D721Med (cell line): ENCODE data around the gene KLHL17.

Experiments
- DNase-seq: peaks from one replicate; pipeline ENCODE4 v3.0.0; 2011; ENCODE audit warnings: low spot score; ENCODE audit not compliant: insufficient read length
- FAIRE-seq: peaks from 2 replicates; lab custom pipeline; 2011; peaks lifted over from hg19 to GRCh38; lab: Jason Lieb, UNC
- TF ChIP-seq, protein P1 (sequence below): IDR thresholded peaks from 2 replicates; pipeline ENCODE4 v1.5.1; 2012; ENCODE audit warnings: mild to moderate bottlenecking, control low read depth; ENCODE audit not compliant: insufficient read depth; ENCODE audit errors: missing control alignments

Gene KLHL17

DNA sequence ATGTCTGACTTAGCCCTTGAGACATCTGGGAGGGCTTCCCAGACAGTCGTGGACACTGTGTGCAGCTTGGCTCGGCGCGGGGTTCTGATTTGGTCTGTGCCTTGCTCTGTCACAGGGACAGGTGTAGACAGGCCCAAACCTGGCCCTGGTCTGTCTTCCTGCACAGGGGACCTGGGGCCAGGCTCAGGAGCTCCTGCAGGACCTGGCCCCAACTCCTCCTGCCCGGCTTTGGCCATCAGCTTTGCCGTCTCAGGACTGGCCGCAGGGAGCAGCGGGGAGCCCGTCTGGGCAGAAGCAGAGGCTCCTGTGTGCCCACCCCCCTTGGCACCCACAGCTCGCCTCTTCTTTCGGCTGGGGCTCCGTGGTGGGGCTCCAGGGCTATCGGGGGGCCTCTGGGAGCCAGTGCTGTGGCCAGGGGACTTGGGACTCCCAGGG, 19.8 kb downstream of the KLHL17 start:
- TF ChIP-seq, protein P1, sequence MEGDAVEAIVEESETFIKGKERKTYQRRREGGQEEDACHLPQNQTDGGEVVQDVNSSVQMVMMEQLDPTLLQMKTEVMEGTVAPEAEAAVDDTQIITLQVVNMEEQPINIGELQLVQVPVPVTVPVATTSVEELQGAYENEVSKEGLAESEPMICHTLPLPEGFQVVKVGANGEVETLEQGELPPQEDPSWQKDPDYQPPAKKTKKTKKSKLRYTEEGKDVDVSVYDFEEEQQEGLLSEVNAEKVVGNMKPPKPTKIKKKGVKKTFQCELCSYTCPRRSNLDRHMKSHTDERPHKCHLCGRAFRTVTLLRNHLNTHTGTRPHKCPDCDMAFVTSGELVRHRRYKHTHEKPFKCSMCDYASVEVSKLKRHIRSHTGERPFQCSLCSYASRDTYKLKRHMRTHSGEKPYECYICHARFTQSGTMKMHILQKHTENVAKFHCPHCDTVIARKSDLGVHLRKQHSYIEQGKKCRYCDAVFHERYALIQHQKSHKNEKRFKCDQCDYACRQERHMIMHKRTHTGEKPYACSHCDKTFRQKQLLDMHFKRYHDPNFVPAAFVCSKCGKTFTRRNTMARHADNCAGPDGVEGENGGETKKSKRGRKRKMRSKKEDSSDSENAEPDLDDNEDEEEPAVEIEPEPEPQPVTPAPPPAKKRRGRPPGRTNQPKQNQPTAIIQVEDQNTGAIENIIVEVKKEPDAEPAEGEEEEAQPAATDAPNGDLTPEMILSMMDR, result no peak
- DNase-seq (no peak), FAIRE-seq (no peak)

DNA sequence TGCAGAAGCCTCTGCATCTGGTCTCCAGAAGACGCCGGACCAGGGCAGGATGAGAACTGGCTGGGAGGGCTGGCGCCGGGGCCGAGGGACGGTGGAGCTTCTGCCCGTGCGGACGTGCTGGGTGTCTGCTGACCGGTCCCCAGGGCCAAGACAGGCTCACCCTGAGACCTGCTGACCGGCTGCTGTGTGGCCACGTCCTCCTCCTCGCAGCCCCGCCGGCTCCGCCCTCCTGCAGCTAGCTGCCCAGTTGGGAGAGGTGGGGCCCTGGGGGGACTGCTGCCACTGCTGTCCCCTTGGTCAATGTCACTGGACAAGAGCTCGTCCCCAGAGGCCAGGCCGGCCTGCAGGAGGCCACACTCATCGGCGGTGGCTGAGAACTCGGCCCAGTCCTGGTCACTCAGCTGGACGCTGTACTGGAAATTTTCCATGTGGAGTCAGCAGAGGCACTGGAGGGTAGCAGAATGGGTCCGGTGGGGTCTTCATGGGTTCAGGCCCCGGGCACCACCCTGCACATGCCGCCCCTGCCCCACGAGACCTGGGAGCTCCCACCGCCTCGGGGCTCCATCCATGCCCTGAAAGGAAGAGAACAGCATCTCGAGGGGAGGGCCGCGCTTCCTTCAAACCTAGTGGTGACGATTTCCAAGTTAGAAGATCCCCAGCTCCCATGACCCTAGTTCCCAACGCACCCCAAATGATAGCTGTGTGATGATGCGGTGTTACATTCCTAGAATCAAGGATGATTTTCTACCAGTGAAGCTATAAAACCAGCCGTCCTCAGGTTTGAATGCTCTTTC, 20.4 kb downstream of the KLHL17 start:
- FAIRE-seq (no peak), DNase-seq (no peak)
- TF ChIP-seq, protein P1, result no peak

DNA sequence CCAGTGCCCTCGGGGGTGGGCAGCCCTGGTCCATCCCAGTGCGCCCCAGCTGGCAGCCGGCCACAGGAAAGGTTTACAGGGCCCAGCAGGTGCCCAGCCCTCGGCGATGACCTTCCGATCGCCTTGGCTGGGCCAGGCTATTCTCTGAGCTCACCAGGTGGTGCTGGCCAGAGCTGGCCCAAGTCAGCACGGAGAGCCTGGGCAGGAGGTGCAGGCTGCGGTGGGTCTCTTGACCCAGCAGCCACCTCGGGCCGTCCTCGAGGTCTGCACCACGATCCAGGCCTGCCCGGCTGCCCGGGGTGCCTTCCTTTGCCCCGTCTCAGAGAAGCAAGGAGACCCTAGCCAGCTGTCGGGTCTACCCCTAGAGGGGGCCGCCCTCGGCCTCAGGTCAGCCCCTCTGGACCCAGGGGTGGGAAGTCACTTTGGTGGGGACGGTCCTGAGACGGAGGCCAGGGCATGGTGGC, 21.1 kb downstream of the KLHL17 start:
- TF ChIP-seq, protein P1, result no peak
- DNase-seq (no peak), FAIRE-seq (no peak)

DNA sequence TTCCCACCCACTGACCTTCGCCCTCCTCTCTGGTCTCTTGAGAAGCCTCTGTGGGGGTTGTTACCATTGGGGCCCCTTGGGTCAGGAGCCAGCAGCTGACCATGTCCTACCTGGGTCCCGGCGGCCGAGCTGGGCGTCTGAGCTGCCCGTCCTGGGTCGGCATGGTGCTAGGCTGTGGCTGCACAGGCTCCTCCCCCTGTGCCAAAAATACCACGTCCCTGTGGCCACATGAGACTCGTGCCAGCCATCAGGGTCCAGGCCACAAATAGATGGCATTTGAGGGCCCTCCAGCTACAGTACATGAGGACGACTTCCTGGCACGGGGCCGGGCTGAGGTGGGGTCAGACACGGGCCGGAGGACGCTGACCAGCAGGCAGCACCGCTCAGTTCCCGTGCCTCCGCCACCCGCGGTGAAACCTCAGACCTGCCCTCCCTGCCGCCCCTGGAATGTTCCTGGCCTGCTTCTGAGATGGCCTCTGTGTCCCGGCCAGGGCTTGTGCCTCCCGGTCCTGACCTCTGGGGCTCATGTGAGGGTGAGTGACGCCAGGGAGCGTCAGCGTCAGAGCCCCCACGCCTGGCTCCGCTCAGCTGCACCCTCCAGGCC, 21.7 kb downstream of the KLHL17 start, which contains the start of gene PERM1:
TSS of gene PERM1 (minus strand) at position 139 of the 604 bp plus-strand sequence. CDS start 1,064 bp downstream, outside the sequence.
- TF ChIP-seq, protein P1, result no peak
- FAIRE-seq (no peak), DNase-seq (no peak)

DNA sequence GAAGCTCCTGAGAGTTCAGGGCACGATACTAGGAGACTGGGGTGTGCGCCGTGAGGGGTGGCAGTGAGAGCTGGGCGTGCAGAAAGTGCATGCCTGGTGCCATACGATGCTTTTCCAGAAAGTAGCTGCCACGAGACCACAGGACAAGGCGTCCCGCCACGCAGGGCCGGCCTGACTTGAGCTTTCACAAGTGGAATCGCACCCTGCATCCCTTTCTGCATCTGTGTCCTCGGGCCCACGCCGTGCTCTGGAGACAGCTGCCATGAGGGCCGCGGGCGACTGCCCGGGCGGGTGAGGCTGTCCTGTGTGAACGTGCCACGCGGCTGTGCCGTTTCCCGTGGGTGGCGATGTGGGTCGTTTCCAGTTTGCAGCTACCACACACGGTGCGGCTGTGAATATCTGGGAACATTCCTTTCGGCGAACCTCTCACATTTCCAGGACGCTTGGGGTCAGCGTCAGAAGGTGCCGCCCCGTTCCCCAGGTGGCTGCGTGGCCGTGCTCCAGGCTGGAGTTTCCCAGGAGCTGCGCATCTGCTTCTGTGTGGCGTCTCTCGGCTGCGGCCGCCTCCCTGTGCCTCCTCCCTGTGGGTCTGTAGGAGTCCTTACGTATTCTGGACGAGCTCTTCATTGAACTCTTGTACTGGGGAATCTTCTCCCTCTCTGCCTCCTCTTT, 22.5 kb downstream of the KLHL17 start:
- no peak for FAIRE-seq
- TF ChIP-seq, protein P1, result no peak
- DNase-seq, result no peak

DNA sequence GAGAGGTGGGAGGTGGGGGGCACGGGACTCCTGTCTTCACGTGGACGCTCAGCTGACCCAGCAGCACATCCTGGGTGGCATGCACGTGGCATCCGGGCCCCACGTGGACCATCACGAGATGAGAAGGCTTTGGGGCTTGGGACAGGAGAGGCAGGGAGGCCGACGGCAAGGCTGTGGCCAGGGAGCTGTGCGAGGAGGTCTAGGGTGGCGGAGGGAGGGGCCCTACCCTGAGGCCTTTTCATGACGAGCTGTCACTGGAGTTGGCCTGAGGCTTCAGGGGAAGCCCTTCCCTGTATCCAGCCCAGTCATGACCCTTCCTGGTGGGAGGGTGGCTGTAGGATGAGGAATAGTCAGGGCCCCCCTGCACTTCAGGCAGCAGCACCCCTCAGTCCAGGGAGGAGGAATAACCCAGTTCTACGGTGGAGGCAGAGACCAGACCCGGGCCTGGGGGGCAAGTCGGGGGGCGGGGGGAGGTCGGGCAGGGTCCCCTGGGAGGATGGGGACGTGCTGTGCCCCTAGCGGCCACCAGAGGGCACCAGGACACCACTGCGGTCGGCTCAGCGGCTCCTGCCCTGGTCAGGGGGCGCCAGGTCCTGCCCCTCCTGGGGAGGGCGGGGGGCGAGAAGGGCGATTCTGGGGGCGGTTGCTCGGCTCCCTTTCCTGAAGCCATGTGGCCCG, 23.6 kb downstream of the KLHL17 start:
- DNase-seq (peak; percentile 70), FAIRE-seq (no peak)
- TF ChIP-seq, protein P1, result peak; percentile 52
